ENCODE measurements around the gene KCNK15.

Gene KCNK15

GRCh38 chr20:44724423-44725091, 21.1 kb upstream of the KCNK15 start:
- no peak for TF ChIP-seq CTCF (IDR thresholded peaks at IDR 0.05)

GRCh38 chr20:44725837-44726236, 19.8 kb upstream of the KCNK15 start:
- TF ChIP-seq CTCF (IDR thresholded peaks at IDR 0.05), result no peak

GRCh38 chr20:44727039-44727438, 18.6 kb upstream of the KCNK15 start:
- TF ChIP-seq CTCF (IDR thresholded peaks at IDR 0.05), result no peak

- no peak for TF ChIP-seq CTCF (IDR thresholded peaks at IDR 0.05)
These were observed 18.0 kb upstream of the KCNK15 start for GRCh38 chr20:44727651-44728050.

GRCh38 chr20:44728801-44729443, 16.7 kb upstream of the KCNK15 start:
- no peak for TF ChIP-seq CTCF (IDR thresholded peaks at IDR 0.05)

- TF ChIP-seq CTCF (IDR thresholded peaks at IDR 0.05), result no peak
These were observed 15.2 kb upstream of the KCNK15 start for GRCh38 chr20:44730441-44730840.

- TF ChIP-seq CTCF (IDR thresholded peaks at IDR 0.05), result no peak
These were observed 14.0 kb upstream of the KCNK15 start for GRCh38 chr20:44731657-44732056.

All from LNCAP (cell line).